RWPE2 (cell line): ENCODE results near the gene TTC39C.

Experiments
- ATAC-seq: fragments of 200-7000 bp; cut with Tn5 transposase; 3 replicates; pipeline ENCODE4 v1.9.1; 2021; ENCODE audit warnings: low read depth
- DNase-seq: peaks from one replicate; pipeline ENCODE4 v3.0.0-alpha.2; 2020; ENCODE audit warnings: low spot score
- H3K27ac ChIP-seq: fragments of 450-650 bp; 2 replicates; pipeline ENCODE4 v1.5.1; 2017; ENCODE audit warnings: mild to moderate bottlenecking; ENCODE audit not compliant: poor library complexity, severe bottlenecking
- H3K27me3 ChIP-seq: fragments of 250-450 bp; sonication (Bioruptor Pico); 2 replicates; pipeline ENCODE4 v1.5.1; 2021; ENCODE audit warnings: mild to moderate bottlenecking, moderate library complexity; ENCODE audit not compliant: insufficient read depth, poor library complexity, severe bottlenecking
- H3K36me3 ChIP-seq: fragments of 250-450 bp; sonication (Bioruptor Pico); 2 replicates; pipeline ENCODE4 v1.5.1; 2020; ENCODE audit warnings: low read depth, mild to moderate bottlenecking, moderate library complexity
- H3K4me1 ChIP-seq: fragments of 250-450 bp; sonication (Bioruptor Pico); 2 replicates; pipeline ENCODE4 v1.5.1; 2021; ENCODE audit warnings: mild to moderate bottlenecking, moderate library complexity; ENCODE audit not compliant: insufficient read depth, poor library complexity, severe bottlenecking
- H3K4me3 ChIP-seq: fragments of 250-450 bp; sonication (Bioruptor Pico); 2 replicates; pipeline ENCODE4 v1.5.1; 2021; ENCODE audit warnings: mild to moderate bottlenecking, moderate library complexity; ENCODE audit not compliant: severe bottlenecking
- H3K9me3 ChIP-seq: fragments of 250-450 bp; sonication (Bioruptor Pico); 2 replicates; pipeline ENCODE4 v1.5.1; 2021; ENCODE audit warnings: mild to moderate bottlenecking, moderate library complexity; ENCODE audit not compliant: severe bottlenecking
- CTCF ChIP-seq: fragments of 450-650 bp; IDR thresholded peaks from one replicate; pipeline ENCODE4 v1.5.1; 2017; ENCODE audit warnings: mild to moderate bottlenecking, moderate library complexity; ENCODE audit not compliant: poor library complexity, severe bottlenecking

The TTC39C gene

DNA sequence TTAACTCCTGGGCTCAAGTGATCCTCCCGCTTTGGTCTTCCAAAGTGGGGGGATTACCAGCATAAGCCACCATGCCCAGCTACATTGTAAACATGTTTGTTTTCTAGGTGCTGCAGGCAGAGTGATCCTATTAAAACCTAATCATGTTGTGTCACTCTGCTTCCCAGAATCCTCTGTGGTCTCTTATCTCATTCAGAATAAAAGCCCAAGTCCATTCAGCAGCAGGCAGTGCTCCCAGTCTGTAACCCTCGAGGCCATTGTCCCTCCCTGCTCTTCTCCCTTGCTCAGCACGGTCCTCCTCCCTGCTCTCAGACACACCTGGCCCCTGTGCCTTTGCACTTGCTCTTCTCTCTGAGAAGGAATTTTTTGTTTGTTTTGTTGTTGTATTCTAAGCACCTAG, 113.2 kb downstream of the TTC39C start:
- H3K27me3 ChIP-seq, result no peaks in the 10 kb centered on the region
- TF ChIP-seq CTCF, result no peak
- H3K9me3 ChIP-seq, result no peaks in the 10 kb centered on the region
- ATAC-seq, result no peak
- H3K27ac ChIP-seq, result no peak overlapping the region
- peaks cover 4% of the 10 kb centered on the region; the same call in 1 of the 2 replicates for H3K36me3 ChIP-seq
- H3K4me1 ChIP-seq, result no peaks in the 10 kb centered on the region
- H3K4me3 ChIP-seq, result no peak overlapping the region
- DNase-seq, result no peak

DNA sequence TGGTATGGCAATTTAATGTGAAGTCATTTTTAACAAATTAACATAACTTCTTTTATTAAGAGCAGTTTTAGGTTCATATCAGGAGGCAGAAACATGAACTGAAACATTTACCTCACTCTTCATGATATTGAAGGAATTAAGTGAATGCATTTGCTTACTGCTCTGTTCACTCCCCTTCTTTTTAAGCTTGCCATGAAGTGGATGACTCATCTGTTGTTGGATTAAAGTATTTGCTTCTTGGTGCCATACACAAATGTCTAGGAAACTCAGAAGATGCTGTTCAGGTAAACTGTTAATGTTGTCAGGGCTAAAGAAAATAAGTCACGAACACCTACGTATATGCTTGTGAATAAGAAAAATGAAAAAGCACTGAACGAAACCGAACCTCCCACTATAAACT, 114.1 kb downstream of the TTC39C start:
- H3K27ac ChIP-seq, result no peak overlapping the region
- DNase-seq (no peak), ATAC-seq (no peak)
- H3K9me3 ChIP-seq, result no peaks in the 10 kb centered on the region
- H3K27me3 ChIP-seq, result no peaks in the 10 kb centered on the region
- H3K4me3 ChIP-seq, result no peak overlapping the region
- H3K36me3 ChIP-seq, result peaks cover 4% of the 10 kb centered on the region; the same call in 1 of the 2 replicates
- no peak for TF ChIP-seq CTCF
- H3K4me1 ChIP-seq, result no peaks in the 10 kb centered on the region

- no peak overlapping the region for H3K27ac ChIP-seq
- ATAC-seq (no peak), DNase-seq (no peak)
- H3K36me3 ChIP-seq, result peaks cover 4% of the 10 kb centered on the region; the same call in 1 of the 2 replicates
- H3K4me1 ChIP-seq, result no peaks in the 10 kb centered on the region
- H3K9me3 ChIP-seq, result no peaks in the 10 kb centered on the region
- no peak overlapping the region for H3K4me3 ChIP-seq
- TF ChIP-seq CTCF, result no peak
- H3K27me3 ChIP-seq, result no peaks in the 10 kb centered on the region
Observed at GRCh38 chr18:24130494-24130893, 115.9 kb downstream of the TTC39C start.

DNA sequence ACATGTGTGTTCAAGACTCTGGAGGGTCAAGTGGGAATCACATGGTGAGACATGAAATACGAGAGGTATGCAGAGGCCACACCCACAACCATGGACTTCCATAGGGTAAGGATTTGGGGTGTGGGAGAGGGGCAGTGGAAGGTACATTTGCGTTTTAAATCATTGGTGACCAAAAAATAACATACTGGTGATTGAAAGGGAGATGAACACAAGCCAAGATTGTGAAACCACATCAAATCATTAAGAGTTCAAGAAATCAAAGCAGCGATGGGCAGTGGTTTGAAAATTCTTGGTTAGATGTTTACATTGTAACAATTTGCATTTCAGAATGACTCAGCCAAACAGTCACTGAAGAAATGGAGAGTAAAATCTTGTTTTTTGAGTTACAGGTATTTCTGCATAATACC, 122.4 kb downstream of the TTC39C start:
- Histone ChIP-seq H3K4me3 (no peak overlapping the region), H3K36me3 (no peaks in the 10 kb centered on the region), H3K27me3 (no peaks in the 10 kb centered on the region), H3K4me1 (no peaks in the 10 kb centered on the region), H3K9me3 (no peaks in the 10 kb centered on the region), H3K27ac (no peak overlapping the region)
- TF ChIP-seq CTCF, result no peak
- ATAC-seq, result no peak
- no peak for DNase-seq

- no peak for TF ChIP-seq CTCF
- Histone ChIP-seq H3K27ac (peak overlapping the region; percentile 12), H3K4me1 (no peaks in the 10 kb centered on the region), H3K4me3 (peak overlapping the region; percentile 41), H3K36me3 (no peaks in the 10 kb centered on the region), H3K27me3 (no peaks in the 10 kb centered on the region), H3K9me3 (no peaks in the 10 kb centered on the region)
- no peak for DNase-seq
- peak; percentile 7 for ATAC-seq
Observed at GRCh38 chr18:24138409-24138788, 123.8 kb downstream of the TTC39C start.
